Keratinocyte (primary cell): Measurements from ENCODE around the gene RNMT. TPM values are rescaled to one million over a fixed set of nuclear protein-coding genes. Genes with fewer than 3 reads are reported as not detected.
"Not testable (repeated sequence)": the region's sequence is repeated elsewhere in the genome, so short reads cannot be mapped to it uniquely, and the experiment has no call there.

Experiments
- DNase-seq: peaks from one replicate; pipeline ENCODE4 v3.0.0-alpha.2; 2011; ENCODE audit warnings: low read depth, missing footprints, low spot score
- FAIRE-seq: peaks from 2 replicates; lab custom pipeline; 2011; peaks lifted over from hg19 to GRCh38; lab: Jason Lieb, UNC
- H2AFZ ChIP-seq: 2 replicates; pipeline ENCODE4 v1.6.0; 2012; ENCODE audit warnings: low read length, control low read depth, inconsistent platforms; ENCODE audit not compliant: control insufficient read depth
- H3K27ac ChIP-seq: 2 replicates; pipeline ENCODE4 v1.5.1; 2011; ENCODE audit warnings: low read length; ENCODE audit not compliant: control insufficient read depth, insufficient read depth
- H3K27me3 ChIP-seq: 3 replicates; pipeline ENCODE4 v1.6.0; 2011; ENCODE audit warnings: low read length; ENCODE audit not compliant: control insufficient read depth, insufficient read depth; ENCODE audit errors: extremely low read depth
- H3K36me3 ChIP-seq, 2 experiments: 2 replicates in 1 of 2; 3 replicates in 1 of 2; pipeline ENCODE4 v1.5.1; 2011; ENCODE audit warnings: low read length in 2 of 2, mild to moderate bottlenecking in 1 of 2; ENCODE audit not compliant: control insufficient read depth in 2 of 2, insufficient read depth in 2 of 2; ENCODE audit errors: extremely low read depth in 1 of 2
- H3K4me1 ChIP-seq: 3 replicates; pipeline ENCODE4 v1.5.1; 2011; ENCODE audit warnings: low read length; ENCODE audit not compliant: control insufficient read depth, insufficient read depth; ENCODE audit errors: extremely low read depth
- H3K4me2 ChIP-seq: 3 replicates; pipeline ENCODE4 v1.6.0; 2011; ENCODE audit warnings: low read depth, low read length; ENCODE audit not compliant: control insufficient read depth, insufficient read depth; ENCODE audit errors: extremely low read depth
- H3K4me3 ChIP-seq, 3 experiments: fragments of 200-600 bp in 1 of 3; sonication (generic) in 1 of 3; 2 replicates in 2 of 3; 3 replicates in 1 of 3; pipeline ENCODE4 v1.5.1; 2011 to 2016; ENCODE audit warnings: low read length in 3 of 3, mild to moderate bottlenecking in 3 of 3, control low read depth in 2 of 3, inconsistent platforms in 1 of 3, low read depth in 1 of 3, mixed read lengths in 1 of 3, mixed run types in 1 of 3, moderate library complexity in 1 of 3; ENCODE audit not compliant: control insufficient read depth in 2 of 3, insufficient read depth in 2 of 3; ENCODE audit errors: extremely low read depth in 1 of 3
- H3K79me2 ChIP-seq: 2 replicates; pipeline ENCODE4 v1.6.0; 2012; ENCODE audit warnings: low read length; ENCODE audit not compliant: control insufficient read depth, insufficient read depth
- H3K9ac ChIP-seq: 3 replicates; pipeline ENCODE4 v1.6.0; 2011; ENCODE audit warnings: low read length; ENCODE audit not compliant: control insufficient read depth, insufficient read depth; ENCODE audit errors: extremely low read depth
- H3K9me1 ChIP-seq: 3 replicates; pipeline ENCODE4 v1.6.0; 2011; ENCODE audit warnings: low read length; ENCODE audit not compliant: control insufficient read depth, insufficient read depth; ENCODE audit errors: extremely low read depth
- H3K9me3 ChIP-seq: 2 replicates; pipeline ENCODE4 v1.5.1; 2012; ENCODE audit warnings: low read depth, low read length; ENCODE audit not compliant: control insufficient read depth
- H4K20me1 ChIP-seq: 3 replicates; pipeline ENCODE4 v1.6.0; 2011; ENCODE audit warnings: low read length; ENCODE audit not compliant: control insufficient read depth, insufficient read depth; ENCODE audit errors: extremely low read depth
- CTCF ChIP-seq, 3 experiments: IDR thresholded peaks in 1 of 3; conservative IDR thresholded peaks in 1 of 3; optimal IDR thresholded peaks in 1 of 3; 2 replicates in 2 of 3; 3 replicates in 1 of 3; pipeline versions ENCODE3 to v1.5.1; 2011; ENCODE audit warnings: low read length in 3 of 3, mild to moderate bottlenecking in 3 of 3, moderate library complexity in 2 of 3, control low read depth in 1 of 3, inconsistent platforms in 1 of 3; ENCODE audit not compliant: insufficient read depth in 2 of 3; ENCODE audit errors: extremely low read depth in 1 of 3
- EZH2 ChIP-seq: IDR thresholded peaks from one replicate; pipeline ENCODE4 v1.6.1; 2012; ENCODE audit warnings: inconsistent platforms, mild to moderate bottlenecking, low read length, moderate library complexity
- dilution Hi-C: fragments of 300-500 bp; cut with MboI; formaldehyde crosslinking; loops from one replicate; pipeline ENCODE4 v1.7.0; 2020; ENCODE audit warnings: low sequenced_read_pairs; ENCODE audit not compliant: extremely low pct_ligation_motif_present
- polyA plus RNA-seq, 5 experiments: library from polyadenylated mRNA; depleted of rRNA in 3 of 5; stranded (reverse) in 3 of 5; stranded (forward) in 1 of 5; unstranded in 1 of 5; fragments of >200 nt; gene quantifications; 1 replicate in 1 of 5; 2 replicates in 3 of 5; 3 replicates in 1 of 5; pipeline versions ENCODE4 v1.2.1 to v1.2.3, GENCODE V29; 2011 to 2012; ENCODE audit warnings: missing spikeins in 2 of 5, low read depth in 1 of 5, low replicate concordance in 1 of 5

RNMT gene
- polyA plus RNA-seq, 1 donor (not counting 4 experiments of a cell fraction or from before 2014, with no cell fraction given): 22.6 TPM

DNA sequence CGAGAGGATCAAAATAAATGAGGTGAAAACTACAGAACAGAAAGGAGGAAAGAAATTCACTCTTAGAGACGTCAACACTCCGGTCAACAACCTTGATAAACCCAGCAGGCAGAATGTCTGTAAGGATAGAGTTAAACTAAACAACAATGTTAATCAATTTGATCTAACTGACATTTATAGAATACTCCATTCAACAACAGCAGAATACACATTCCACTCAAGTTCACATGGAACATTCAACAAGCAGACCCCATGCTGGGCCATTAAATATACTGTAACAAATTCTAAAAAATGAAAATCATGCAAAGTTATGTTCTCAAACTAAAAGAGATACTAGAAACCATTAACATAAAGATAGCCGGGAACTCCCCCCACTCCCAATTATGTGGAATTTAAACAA is 41.9 kb upstream of the RNMT start:
- no peaks in the 10 kb centered on the region for H4K20me1 ChIP-seq
- peaks cover 3 to 17% of the 10 kb centered on the region in 2 experiments for H3K36me3 ChIP-seq
- H3K4me3 ChIP-seq: no peak overlapping the region
- no peak overlapping the region for H3K9ac ChIP-seq
- no peak for FAIRE-seq
- no peak overlapping the region for H3K27ac ChIP-seq
- no peaks in the 10 kb centered on the region for H3K9me3 ChIP-seq
- H3K27me3 ChIP-seq: no peaks in the 10 kb centered on the region
- no peaks in the 10 kb centered on the region for H3K4me1 ChIP-seq
- TF ChIP-seq CTCF (optimal IDR thresholded peaks at IDR 0.05 in 1 of 3, IDR thresholded peaks at IDR 0.05 in 1 of 3, conservative IDR thresholded peaks at IDR 0.05 in 1 of 3; ENCODE audit: extremely low read depth in 1 of 3, insufficient read depth in 2 of 3, low read length in 3 of 3) (no peak), EZH2 (no peak)
- no peak overlapping the region for H3K4me2 ChIP-seq
- no peaks in the 10 kb centered on the region for H3K9me1 ChIP-seq
- H2AFZ ChIP-seq: no peak overlapping the region
- no peak for DNase-seq
- dilution Hi-C loops: no loop called here
- peaks cover 80% of the 10 kb centered on the region for H3K79me2 ChIP-seq

GRCh38 chr18:13688191-13689136 is 38.0 kb upstream of the RNMT start:
- Histone ChIP-seq H3K9me1 (no peaks in the 10 kb centered on the region), H2AFZ (no peak overlapping the region), H3K4me3 (no peak overlapping the region), H3K4me2 (no peak overlapping the region), H4K20me1 (no peaks in the 10 kb centered on the region), H3K27ac (no peak overlapping the region), H3K36me3 (peaks cover 0 to 5% of the 10 kb centered on the region in 2 experiments), H3K4me1 (no peaks in the 10 kb centered on the region), H3K9me3 (no peaks in the 10 kb centered on the region), H3K9ac (no peak overlapping the region), H3K79me2 (peaks cover 71% of the 10 kb centered on the region), H3K27me3 (no peaks in the 10 kb centered on the region)
- FAIRE-seq (no peak), DNase-seq (no peak)
- TF ChIP-seq CTCF (optimal IDR thresholded peaks at IDR 0.05 in 1 of 3, IDR thresholded peaks at IDR 0.05 in 1 of 3, conservative IDR thresholded peaks at IDR 0.05 in 1 of 3; ENCODE audit: extremely low read depth in 1 of 3, insufficient read depth in 2 of 3, low read length in 3 of 3) (no peak), EZH2 (no peak)
- dilution Hi-C loops: no loop called here

DNA sequence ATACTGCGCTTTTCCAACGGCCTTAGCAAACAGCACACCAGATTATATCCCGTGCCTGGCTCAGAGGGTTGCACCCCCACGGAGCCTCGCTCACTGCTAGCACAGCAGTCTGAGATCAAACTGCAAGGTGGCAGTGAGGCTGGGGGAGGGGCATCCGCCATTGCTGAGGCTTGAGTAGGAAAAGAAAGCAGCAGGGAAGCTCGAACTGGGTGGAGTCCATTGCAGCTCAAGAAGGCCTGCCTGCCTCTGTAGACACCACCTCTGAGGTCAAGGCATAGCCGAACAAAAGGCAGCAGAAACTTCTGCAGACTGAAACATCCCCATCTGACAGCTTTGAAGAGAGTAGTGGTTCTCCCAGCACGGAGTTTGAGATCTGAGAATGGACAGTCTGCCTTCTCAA is 36.4 kb upstream of the RNMT start:
- H4K20me1 ChIP-seq, H3K4me2 ChIP-seq, H3K4me3 ChIP-seq: not testable (repeated sequence)

More for the DNA sequence above, 36.4 kb upstream of the RNMT start:
- DNase-seq, dilution Hi-C loops, H3K27me3 ChIP-seq, H3K4me1 ChIP-seq, H3K9ac ChIP-seq, H3K9me1 ChIP-seq, FAIRE-seq, H2AFZ ChIP-seq, H3K27ac ChIP-seq, H3K36me3 ChIP-seq, H3K9me3 ChIP-seq: not testable (repeated sequence)
- H3K79me2 ChIP-seq: peaks cover 60% of the 10 kb centered on the region
